SK-N-SH treated with all-trans-retinoic acid at 6 μM for 48 hours (cell line): ENCODE data around the gene ADH1B.

Experiments
- ATAC-seq: fragments of 200-7000 bp; cut with Tn5 transposase; 3 replicates; pipeline ENCODE4 v1.9.1; 2020; ENCODE audit warnings: mild to moderate bottlenecking, moderate library complexity
- ARNTL ChIP-seq: fragments of 450-650 bp; formaldehyde crosslinking; IDR thresholded peaks from 2 replicates; pipeline ENCODE4 v1.5.0; 2020; ENCODE audit warnings: low read depth, mild to moderate bottlenecking, moderate library complexity, borderline replicate concordance
- BACH2 ChIP-seq: fragments of 250-450 bp; sonication (Bioruptor Pico); IDR thresholded peaks from 2 replicates; pipeline ENCODE4 v1.9.0; 2021; ENCODE audit warnings: mild to moderate bottlenecking, borderline replicate concordance
- CSDC2 ChIP-seq: fragments of 250-450 bp; sonication (Bioruptor Pico); IDR thresholded peaks from 2 replicates; pipeline ENCODE4 v1.5.0; 2020; ENCODE audit warnings: mild to moderate bottlenecking, moderate library complexity
- ESRRG ChIP-seq: fragments of 250-450 bp; sonication (Bioruptor Pico); IDR thresholded peaks from 2 replicates; pipeline ENCODE4 v1.6.1; 2021; ENCODE audit warnings: mild to moderate bottlenecking
- GLIS3 ChIP-seq: fragments of 250-450 bp; sonication (Bioruptor Pico); IDR thresholded peaks from 2 replicates; pipeline ENCODE4 v1.5.0; 2020; ENCODE audit warnings: mild to moderate bottlenecking, moderate library complexity
- ISL1 ChIP-seq: fragments of 250-450 bp; sonication (Bioruptor Pico); IDR thresholded peaks from 2 replicates; pipeline ENCODE4 v2.1.2; 2022; ENCODE audit warnings: mild to moderate bottlenecking, moderate library complexity
- OSR1 ChIP-seq: fragments of 250-450 bp; sonication (Bioruptor Pico); IDR thresholded peaks from 2 replicates; pipeline ENCODE4 v1.8.0; 2022; ENCODE audit warnings: moderate library complexity, mild to moderate bottlenecking, inconsistent platforms
- PPARA ChIP-seq: fragments of 250-450 bp; sonication (Bioruptor Pico); IDR thresholded peaks from 2 replicates; pipeline ENCODE4 v1.5.0; 2020; ENCODE audit warnings: mild to moderate bottlenecking, borderline replicate concordance
- RARB ChIP-seq: fragments of 250-450 bp; sonication (Bioruptor Pico); IDR thresholded peaks from 2 replicates; pipeline ENCODE4 v1.8.0; 2021; ENCODE audit warnings: mild to moderate bottlenecking, moderate library complexity
- SNAI2 ChIP-seq: fragments of 250-450 bp; sonication (Bioruptor Pico); IDR thresholded peaks from 2 replicates; pipeline ENCODE4 v1.5.0; 2020; ENCODE audit warnings: mild to moderate bottlenecking, moderate library complexity
- TCF4 ChIP-seq: fragments of 250-450 bp; sonication (Bioruptor Pico); IDR thresholded peaks from 2 replicates; pipeline ENCODE4 v1.8.0; 2021; ENCODE audit warnings: mild to moderate bottlenecking, moderate library complexity, borderline replicate concordance
- TOX ChIP-seq: fragments of 250-450 bp; sonication (Bioruptor Pico); IDR thresholded peaks from 2 replicates; pipeline ENCODE4 v1.8.0; 2021; ENCODE audit warnings: mild to moderate bottlenecking, moderate library complexity, borderline replicate concordance
- ZC3H10 ChIP-seq: fragments of 250-450 bp; sonication (Bioruptor Pico); IDR thresholded peaks from 2 replicates; pipeline ENCODE4 v1.5.1; 2021; ENCODE audit warnings: mild to moderate bottlenecking, moderate library complexity
- ZFP3 ChIP-seq: fragments of 250-450 bp; sonication (Bioruptor Pico); IDR thresholded peaks from 2 replicates; pipeline ENCODE4 v1.5.0; 2020; ENCODE audit warnings: mild to moderate bottlenecking, moderate library complexity
- ZFP30 ChIP-seq: fragments of 450-650 bp; formaldehyde crosslinking; IDR thresholded peaks from 2 replicates; pipeline ENCODE4 v1.5.0; 2022; ENCODE audit warnings: mild to moderate bottlenecking, moderate library complexity
- ZNF565 ChIP-seq: fragments of 450-650 bp; formaldehyde crosslinking; conservative IDR thresholded peaks from 2 replicates; pipeline ENCODE4 v1.5.0; 2020; ENCODE audit warnings: low read depth, mild to moderate bottlenecking, moderate library complexity
- ZNF70 ChIP-seq: fragments of 450-650 bp; formaldehyde crosslinking; IDR thresholded peaks from 2 replicates; pipeline ENCODE4 v1.5.0; 2020; ENCODE audit warnings: mild to moderate bottlenecking, moderate library complexity
- TF ChIP-seq, protein P1 (sequence below): fragments of 250-450 bp; sonication (Bioruptor Pico); IDR thresholded peaks from 2 replicates; pipeline ENCODE4 v1.8.0; 2021; ENCODE audit warnings: low read depth, mild to moderate bottlenecking, moderate library complexity, borderline replicate concordance
- TF ChIP-seq, protein P2 (sequence below): fragments of 250-450 bp; sonication (Bioruptor Pico); IDR thresholded peaks from 2 replicates; pipeline ENCODE4 v1.5.1; 2021; ENCODE audit warnings: mild to moderate bottlenecking, moderate library complexity
- TF ChIP-seq, protein P3 (sequence below): fragments of 250-450 bp; sonication (Bioruptor Pico); IDR thresholded peaks from 2 replicates; pipeline ENCODE4 v1.8.0; 2020; ENCODE audit warnings: mild to moderate bottlenecking, moderate library complexity, borderline replicate concordance

ADH1B gene

DNA sequence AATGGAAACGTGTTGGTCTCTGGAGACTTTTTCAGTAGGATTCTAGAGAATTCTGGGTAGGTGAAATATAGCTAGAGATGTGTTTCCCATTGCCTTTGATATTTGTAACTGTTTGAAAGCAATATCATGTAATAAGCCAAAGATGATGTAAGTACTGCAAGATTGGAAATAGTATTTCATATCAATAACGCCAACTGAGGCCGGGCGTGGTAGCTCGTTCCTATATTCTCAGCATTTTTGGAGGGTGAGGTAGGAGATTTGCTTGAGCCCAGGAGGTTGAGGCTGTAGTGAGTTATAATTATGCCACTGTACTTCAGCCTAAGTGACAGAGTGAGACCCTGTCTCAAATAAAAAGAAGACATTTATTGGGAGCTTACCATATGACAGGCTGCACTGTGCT is 39.9 kb downstream of the ADH1B start:
- TF ChIP-seq RARB (CRISPR knock-in tag): no peak
- no peak for TF ChIP-seq GLIS3 (CRISPR knock-in tag)
- no peak for TF ChIP-seq TCF4 (CRISPR knock-in tag)
- TF ChIP-seq ISL1 (CRISPR knock-in tag): no peak
- TF ChIP-seq, protein P1, sequence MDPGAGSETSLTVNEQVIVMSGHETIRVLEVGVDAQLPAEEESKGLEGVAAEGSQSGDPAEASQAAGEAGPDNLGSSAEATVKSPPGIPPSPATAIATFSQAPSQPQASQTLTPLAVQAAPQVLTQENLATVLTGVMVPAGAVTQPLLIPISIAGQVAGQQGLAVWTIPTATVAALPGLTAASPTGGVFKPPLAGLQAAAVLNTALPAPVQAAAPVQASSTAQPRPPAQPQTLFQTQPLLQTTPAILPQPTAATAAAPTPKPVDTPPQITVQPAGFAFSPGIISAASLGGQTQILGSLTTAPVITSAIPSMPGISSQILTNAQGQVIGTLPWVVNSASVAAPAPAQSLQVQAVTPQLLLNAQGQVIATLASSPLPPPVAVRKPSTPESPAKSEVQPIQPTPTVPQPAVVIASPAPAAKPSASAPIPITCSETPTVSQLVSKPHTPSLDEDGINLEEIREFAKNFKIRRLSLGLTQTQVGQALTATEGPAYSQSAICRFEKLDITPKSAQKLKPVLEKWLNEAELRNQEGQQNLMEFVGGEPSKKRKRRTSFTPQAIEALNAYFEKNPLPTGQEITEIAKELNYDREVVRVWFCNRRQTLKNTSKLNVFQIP (CRISPR knock-in tag): no peak
- no peak for TF ChIP-seq ZFP3 (CRISPR knock-in tag)
- TF ChIP-seq ARNTL (CRISPR knock-in tag): no peak
- no peak for TF ChIP-seq TOX
- no peak for TF ChIP-seq ZNF565
- TF ChIP-seq, protein P2, sequence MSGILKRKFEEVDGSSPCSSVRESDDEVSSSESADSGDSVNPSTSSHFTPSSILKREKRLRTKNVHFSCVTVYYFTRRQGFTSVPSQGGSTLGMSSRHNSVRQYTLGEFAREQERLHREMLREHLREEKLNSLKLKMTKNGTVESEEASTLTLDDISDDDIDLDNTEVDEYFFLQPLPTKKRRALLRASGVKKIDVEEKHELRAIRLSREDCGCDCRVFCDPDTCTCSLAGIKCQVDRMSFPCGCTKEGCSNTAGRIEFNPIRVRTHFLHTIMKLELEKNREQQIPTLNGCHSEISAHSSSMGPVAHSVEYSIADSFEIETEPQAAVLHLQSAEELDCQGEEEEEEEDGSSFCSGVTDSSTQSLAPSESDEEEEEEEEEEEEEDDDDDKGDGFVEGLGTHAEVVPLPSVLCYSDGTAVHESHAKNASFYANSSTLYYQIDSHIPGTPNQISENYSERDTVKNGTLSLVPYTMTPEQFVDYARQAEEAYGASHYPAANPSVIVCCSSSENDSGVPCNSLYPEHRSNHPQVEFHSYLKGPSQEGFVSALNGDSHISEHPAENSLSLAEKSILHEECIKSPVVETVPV (CRISPR knock-in tag): no peak
- no peak for ATAC-seq

DNA sequence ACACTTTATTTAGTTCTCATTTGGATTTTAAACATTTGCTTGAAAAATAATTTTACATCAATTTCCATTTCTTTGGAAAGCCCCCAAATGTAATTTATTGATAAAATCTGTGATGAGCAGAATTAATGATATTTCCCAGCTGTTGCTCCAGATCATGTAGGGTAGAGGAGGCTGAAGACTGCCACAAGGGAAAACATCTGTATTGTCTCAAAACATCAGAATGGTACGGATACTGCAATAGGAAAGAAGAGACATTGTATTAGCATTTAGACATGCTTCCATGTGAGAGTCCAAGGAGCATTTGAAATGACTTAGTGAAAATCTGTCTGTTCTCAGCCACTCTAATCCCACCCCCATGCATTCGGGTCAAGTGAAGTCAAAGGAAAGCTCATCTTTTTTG is 44.8 kb downstream of the ADH1B start:
- no peak for ATAC-seq

DNA sequence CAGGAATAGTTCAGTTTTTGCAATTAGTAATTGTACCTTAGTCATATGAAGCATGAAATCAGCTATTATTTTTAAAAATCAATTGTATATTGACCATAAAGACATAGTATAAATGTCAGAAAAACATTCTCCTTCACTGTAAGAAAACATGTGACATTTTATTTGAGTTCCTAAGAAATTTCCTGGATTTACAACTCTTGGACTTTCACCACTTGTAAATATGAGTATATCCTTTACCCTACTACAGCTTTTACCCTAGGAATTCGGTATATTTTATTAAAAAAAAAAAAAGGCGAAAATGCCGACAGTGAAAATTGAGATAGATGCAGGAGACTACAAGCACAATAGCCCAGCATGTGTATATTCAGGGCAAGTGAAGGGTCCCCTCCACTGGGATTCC is 45.3 kb downstream of the ADH1B start:
- no peak for TF ChIP-seq RARB (CRISPR knock-in tag)
- no peak for TF ChIP-seq BACH2
- no peak for TF ChIP-seq SNAI2 (CRISPR knock-in tag)
- TF ChIP-seq ZNF565: no peak
- no peak for TF ChIP-seq PPARA
- TF ChIP-seq, protein P3, sequence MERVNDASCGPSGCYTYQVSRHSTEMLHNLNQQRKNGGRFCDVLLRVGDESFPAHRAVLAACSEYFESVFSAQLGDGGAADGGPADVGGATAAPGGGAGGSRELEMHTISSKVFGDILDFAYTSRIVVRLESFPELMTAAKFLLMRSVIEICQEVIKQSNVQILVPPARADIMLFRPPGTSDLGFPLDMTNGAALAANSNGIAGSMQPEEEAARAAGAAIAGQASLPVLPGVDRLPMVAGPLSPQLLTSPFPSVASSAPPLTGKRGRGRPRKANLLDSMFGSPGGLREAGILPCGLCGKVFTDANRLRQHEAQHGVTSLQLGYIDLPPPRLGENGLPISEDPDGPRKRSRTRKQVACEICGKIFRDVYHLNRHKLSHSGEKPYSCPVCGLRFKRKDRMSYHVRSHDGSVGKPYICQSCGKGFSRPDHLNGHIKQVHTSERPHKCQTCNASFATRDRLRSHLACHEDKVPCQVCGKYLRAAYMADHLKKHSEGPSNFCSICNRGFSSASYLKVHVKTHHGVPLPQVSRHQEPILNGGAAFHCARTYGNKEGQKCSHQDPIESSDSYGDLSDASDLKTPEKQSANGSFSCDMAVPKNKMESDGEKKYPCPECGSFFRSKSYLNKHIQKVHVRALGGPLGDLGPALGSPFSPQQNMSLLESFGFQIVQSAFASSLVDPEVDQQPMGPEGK (CRISPR knock-in tag): no peak
- TF ChIP-seq OSR1: no peak
- TF ChIP-seq, protein P1 (CRISPR knock-in tag): no peak
- TF ChIP-seq ZFP30 (CRISPR knock-in tag): no peak
- TF ChIP-seq CSDC2 (CRISPR knock-in tag): no peak
- TF ChIP-seq ZFP3 (CRISPR knock-in tag): no peak

More for the DNA sequence above, 44.8 kb downstream of the ADH1B start:
- no peak for TF ChIP-seq GLIS3 (CRISPR knock-in tag)
- TF ChIP-seq, protein P1 (CRISPR knock-in tag): no peak
- no peak for TF ChIP-seq PPARA
- TF ChIP-seq, protein P2 (CRISPR knock-in tag): no peak
- no peak for TF ChIP-seq ZC3H10
- TF ChIP-seq ZNF70 (CRISPR knock-in tag): no peak
- TF ChIP-seq ZNF565: no peak
- TF ChIP-seq, protein P3 (CRISPR knock-in tag): no peak
- no peak for TF ChIP-seq BACH2
- TF ChIP-seq CSDC2 (CRISPR knock-in tag): no peak
- no peak for TF ChIP-seq SNAI2 (CRISPR knock-in tag)
- TF ChIP-seq ZFP3 (CRISPR knock-in tag): no peak
- no peak for TF ChIP-seq ESRRG (CRISPR knock-in tag)
- TF ChIP-seq ARNTL (CRISPR knock-in tag): no peak
- TF ChIP-seq TCF4 (CRISPR knock-in tag): no peak
- TF ChIP-seq ISL1 (CRISPR knock-in tag): no peak
- no peak for TF ChIP-seq OSR1

More for the DNA sequence above, 45.3 kb downstream of the ADH1B start:
- no peak for ATAC-seq
